ENCODE results near the gene PLCL2.

Gene PLCL2

DNA sequence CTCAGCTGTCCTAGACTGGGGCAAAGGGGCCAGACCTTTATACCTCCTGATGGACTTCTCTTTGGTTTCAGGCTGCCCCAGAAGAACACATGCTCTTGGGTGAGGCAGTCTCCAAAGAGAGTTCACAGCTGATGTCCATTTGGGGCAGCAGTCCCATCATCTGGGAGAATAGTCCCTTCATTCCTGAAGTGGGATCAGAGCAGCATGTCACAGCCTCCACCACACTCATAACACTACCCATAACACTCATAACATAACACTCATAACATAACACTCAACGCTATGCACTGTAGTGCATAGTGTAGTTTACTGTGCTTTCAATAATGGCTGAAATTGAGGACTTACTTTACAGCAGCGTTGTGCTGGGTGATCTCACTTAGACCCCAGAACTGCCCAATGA lies 36.7 kb upstream of the PLCL2 start:
- no peaks in the 10 kb centered on the region for H4K20me1 ChIP-seq (ENCODE audit: insufficient read depth)
- no peak for TF ChIP-seq CTCF (conservative IDR thresholded peaks at IDR 0.05; ENCODE audit: low read depth, low read length)
- no peaks in the 10 kb centered on the region for H3K27me3 ChIP-seq (ENCODE audit: insufficient read depth, low read depth)
- H2AFZ ChIP-seq (ENCODE audit: low read depth), result no peak overlapping the region
- no peaks in the 10 kb centered on the region for H3K79me2 ChIP-seq (ENCODE audit: insufficient read depth, low read depth)
- H3K4me2 ChIP-seq, result no peak overlapping the region
- peaks cover 28% of the 10 kb centered on the region for H3K4me1 ChIP-seq (ENCODE audit: low read depth, poor library complexity, severe bottlenecking)
- no peaks in the 10 kb centered on the region for H3K36me3 ChIP-seq (ENCODE audit: insufficient read depth)
- no peak overlapping the region for H3K4me3 ChIP-seq (IDR thresholded peaks at IDR 0.05; ENCODE audit: insufficient read depth, low read depth, low read length)
- H3K9ac ChIP-seq, result no peak overlapping the region
- no peak overlapping the region for H3K27ac ChIP-seq

- no peak overlapping the region for H3K4me2 ChIP-seq
- H2AFZ ChIP-seq (ENCODE audit: low read depth), result no peak overlapping the region
- no peaks in the 10 kb centered on the region for H3K79me2 ChIP-seq (ENCODE audit: insufficient read depth, low read depth)
- no peaks in the 10 kb centered on the region for H3K36me3 ChIP-seq (ENCODE audit: insufficient read depth)
- H3K27ac ChIP-seq, result no peak overlapping the region
- no peak overlapping the region for H3K9ac ChIP-seq
- no peaks in the 10 kb centered on the region for H3K27me3 ChIP-seq (ENCODE audit: insufficient read depth, low read depth)
- H3K4me3 ChIP-seq (IDR thresholded peaks at IDR 0.05; ENCODE audit: insufficient read depth, low read depth, low read length), result no peak overlapping the region
- no peaks in the 10 kb centered on the region for H4K20me1 ChIP-seq (ENCODE audit: insufficient read depth)
- no peak for TF ChIP-seq CTCF (conservative IDR thresholded peaks at IDR 0.05; ENCODE audit: low read depth, low read length)
- H3K4me1 ChIP-seq (ENCODE audit: low read depth, poor library complexity, severe bottlenecking), result peaks cover 16% of the 10 kb centered on the region
Observed at GRCh38 chr3:16849229-16849628, 35.5 kb upstream of the PLCL2 start.

DNA sequence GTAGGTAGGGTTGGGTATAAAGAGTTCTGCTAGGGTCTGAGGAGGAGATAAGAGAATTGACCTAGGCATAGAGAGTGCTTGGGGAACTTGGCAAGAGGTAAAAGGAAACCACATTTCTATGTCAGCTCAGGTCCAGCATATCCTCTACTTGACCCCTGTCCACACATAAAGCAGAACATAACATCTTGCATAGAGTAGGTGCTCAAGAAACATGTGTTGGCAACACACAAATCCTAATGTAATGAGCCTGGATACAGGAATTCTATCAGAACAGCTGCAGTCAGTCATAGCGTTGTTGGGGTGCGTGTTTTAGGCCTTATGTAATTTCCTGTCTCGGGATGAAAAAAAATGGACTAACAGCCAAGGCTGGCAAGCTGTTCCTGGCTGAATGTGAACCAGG lies 35.0 kb upstream of the PLCL2 start:
- Histone ChIP-seq H3K4me3 (IDR thresholded peaks at IDR 0.05; ENCODE audit: insufficient read depth, low read depth, low read length) (no peak overlapping the region), H3K9ac (no peak overlapping the region), H3K4me1 (ENCODE audit: low read depth, poor library complexity, severe bottlenecking) (peaks cover 10% of the 10 kb centered on the region), H3K79me2 (ENCODE audit: insufficient read depth, low read depth) (no peaks in the 10 kb centered on the region), H3K4me2 (no peak overlapping the region), H3K27me3 (ENCODE audit: insufficient read depth, low read depth) (no peaks in the 10 kb centered on the region), H3K36me3 (ENCODE audit: insufficient read depth) (no peaks in the 10 kb centered on the region), H2AFZ (ENCODE audit: low read depth) (no peak overlapping the region), H3K27ac (no peak overlapping the region), H4K20me1 (ENCODE audit: insufficient read depth) (no peaks in the 10 kb centered on the region)
- TF ChIP-seq CTCF (conservative IDR thresholded peaks at IDR 0.05; ENCODE audit: low read depth, low read length), result no peak

GRCh38 chr3:16855497-16855896 lies 29.3 kb upstream of the PLCL2 start:
- Histone ChIP-seq H3K27ac (no peak overlapping the region), H3K9ac (no peak overlapping the region), H3K27me3 (ENCODE audit: insufficient read depth, low read depth) (no peaks in the 10 kb centered on the region), H3K36me3 (ENCODE audit: insufficient read depth) (no peaks in the 10 kb centered on the region), H3K4me2 (no peak overlapping the region), H3K4me1 (ENCODE audit: low read depth, poor library complexity, severe bottlenecking) (peaks cover 8% of the 10 kb centered on the region), H3K79me2 (ENCODE audit: insufficient read depth, low read depth) (no peaks in the 10 kb centered on the region), H2AFZ (ENCODE audit: low read depth) (no peak overlapping the region), H3K4me3 (IDR thresholded peaks at IDR 0.05; ENCODE audit: insufficient read depth, low read depth, low read length) (no peak overlapping the region), H4K20me1 (ENCODE audit: insufficient read depth) (no peaks in the 10 kb centered on the region)
- TF ChIP-seq CTCF (conservative IDR thresholded peaks at IDR 0.05; ENCODE audit: low read depth, low read length), result no peak

DNA sequence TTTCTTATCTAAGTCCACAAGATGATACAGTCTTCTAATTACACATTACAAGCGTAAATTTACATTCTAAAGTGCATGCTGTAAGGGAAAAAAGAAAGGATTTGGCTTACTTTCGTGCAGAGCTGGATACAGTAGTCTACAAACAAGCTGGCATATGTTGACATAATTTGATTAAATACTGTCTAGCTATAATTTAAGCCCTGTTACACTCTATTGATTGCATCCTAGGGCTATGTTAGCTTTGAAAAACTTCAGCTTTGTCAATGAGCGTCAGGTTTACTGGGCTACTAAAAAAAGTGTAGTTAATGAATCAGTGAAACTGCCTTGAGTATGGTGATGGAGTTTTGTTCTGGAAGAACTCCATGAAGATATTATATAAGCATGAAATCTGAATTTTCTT lies 24.5 kb upstream of the PLCL2 start:
- no peak overlapping the region for H3K27ac ChIP-seq
- H3K36me3 ChIP-seq (ENCODE audit: insufficient read depth), result no peaks in the 10 kb centered on the region
- H3K79me2 ChIP-seq (ENCODE audit: insufficient read depth, low read depth), result no peaks in the 10 kb centered on the region
- peaks cover 8% of the 10 kb centered on the region for H3K4me1 ChIP-seq (ENCODE audit: low read depth, poor library complexity, severe bottlenecking)
- H3K9ac ChIP-seq, result no peak overlapping the region
- H2AFZ ChIP-seq (ENCODE audit: low read depth), result no peak overlapping the region
- no peaks in the 10 kb centered on the region for H3K27me3 ChIP-seq (ENCODE audit: insufficient read depth, low read depth)
- H3K4me3 ChIP-seq (IDR thresholded peaks at IDR 0.05; ENCODE audit: insufficient read depth, low read depth, low read length), result no peak overlapping the region
- TF ChIP-seq CTCF (conservative IDR thresholded peaks at IDR 0.05; ENCODE audit: low read depth, low read length), result no peak
- H3K4me2 ChIP-seq, result no peak overlapping the region
- no peaks in the 10 kb centered on the region for H4K20me1 ChIP-seq (ENCODE audit: insufficient read depth)
